Measurements from ENCODE around the gene COL27A1.
"Not testable (repeated sequence)": the region's sequence is repeated elsewhere in the genome, so short reads cannot be mapped to it uniquely, and the experiment has no call there.

COL27A1 gene

DNA sequence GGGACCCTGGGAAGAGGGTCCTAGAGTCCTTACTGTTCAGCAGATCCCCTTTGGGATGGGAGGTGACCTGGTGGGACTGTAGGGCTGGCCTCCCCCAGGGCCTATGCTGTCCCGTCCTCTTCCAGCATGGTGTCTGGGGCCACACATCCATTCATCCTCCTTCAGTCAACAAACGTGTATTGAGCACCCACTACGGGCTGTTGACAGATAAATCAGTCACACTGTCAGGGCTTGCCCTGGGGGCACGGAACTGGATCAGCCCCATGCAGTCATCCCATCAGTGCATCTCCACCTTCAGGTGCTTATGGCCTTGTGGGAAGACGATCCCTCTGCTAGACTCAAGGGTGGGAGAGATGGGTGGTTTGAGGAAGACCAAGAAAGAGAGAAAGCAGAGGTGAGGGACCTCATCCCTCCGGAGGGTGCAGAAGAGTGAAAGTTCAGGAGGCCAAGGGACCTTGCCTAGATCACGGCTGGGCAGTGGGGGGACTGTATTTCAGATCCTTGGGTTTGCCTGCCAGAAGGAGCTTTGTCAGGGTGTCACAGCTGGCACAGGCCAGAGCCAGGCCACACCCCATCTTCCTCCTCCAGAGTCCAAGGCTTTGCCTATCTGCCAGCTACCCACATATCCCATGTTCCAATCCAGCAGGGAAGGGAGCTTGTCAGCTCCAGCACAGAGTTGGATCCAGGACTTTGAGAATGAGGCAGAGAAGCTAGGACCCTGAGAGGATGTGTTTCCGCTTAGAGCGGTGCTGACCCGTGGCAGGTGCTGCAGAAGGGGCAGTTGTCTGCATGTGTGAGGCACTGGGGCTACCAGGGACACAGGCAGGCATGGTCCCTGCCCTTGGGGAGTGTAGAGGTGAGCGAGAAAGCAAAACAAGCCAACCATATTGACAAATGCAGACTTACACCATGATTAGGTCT, 30.5 kb downstream of the COL27A1 start:
- DNase-seq (ENCODE audit: low spot score): no peak

DNA sequence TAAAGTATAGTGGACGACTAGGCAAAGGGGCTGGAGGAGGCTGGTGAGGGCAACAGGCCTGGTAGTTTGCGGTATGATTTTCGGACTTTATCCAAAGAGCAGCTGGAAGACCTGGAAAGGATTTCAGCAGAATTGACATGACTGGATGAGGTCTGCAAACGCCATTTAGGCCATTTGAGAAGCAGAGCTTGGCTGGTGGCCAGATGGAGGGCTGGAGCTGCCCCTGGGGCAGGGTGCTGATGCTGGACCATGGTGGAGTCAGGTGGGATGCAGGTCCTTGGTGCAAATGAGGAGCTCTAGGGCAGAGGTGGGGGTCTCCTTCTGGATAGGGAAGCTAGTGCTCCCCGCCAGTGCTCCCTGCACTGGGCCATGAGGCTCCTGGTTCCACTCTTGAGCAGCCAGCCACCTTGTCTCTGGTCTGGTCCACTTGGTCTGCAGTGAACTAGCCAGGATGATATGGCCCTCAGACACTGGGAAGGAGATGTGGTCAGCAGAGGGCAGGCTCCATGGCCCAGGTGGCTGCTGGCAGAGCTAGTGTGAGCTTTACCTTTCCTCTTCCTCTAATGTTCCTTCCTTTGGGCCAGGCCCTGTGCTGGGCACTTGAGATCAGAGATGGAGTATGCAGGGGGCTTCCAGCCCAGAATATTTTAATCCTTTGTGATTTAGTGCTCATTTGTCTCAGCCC, 31.4 kb downstream of the COL27A1 start:
- no peak for DNase-seq (ENCODE audit: low spot score)

- no peak for DNase-seq (ENCODE audit: low spot score)
Observed at GRCh38 chr9:114187827-114188226, 32.5 kb downstream of the COL27A1 start.

- DNase-seq (ENCODE audit: low spot score): no peak
Observed at GRCh38 chr9:114189823-114190562, 34.7 kb downstream of the COL27A1 start.

- no peak for DNase-seq (ENCODE audit: low spot score)
Observed at GRCh38 chr9:114190563-114190905, 35.2 kb downstream of the COL27A1 start.

DNA sequence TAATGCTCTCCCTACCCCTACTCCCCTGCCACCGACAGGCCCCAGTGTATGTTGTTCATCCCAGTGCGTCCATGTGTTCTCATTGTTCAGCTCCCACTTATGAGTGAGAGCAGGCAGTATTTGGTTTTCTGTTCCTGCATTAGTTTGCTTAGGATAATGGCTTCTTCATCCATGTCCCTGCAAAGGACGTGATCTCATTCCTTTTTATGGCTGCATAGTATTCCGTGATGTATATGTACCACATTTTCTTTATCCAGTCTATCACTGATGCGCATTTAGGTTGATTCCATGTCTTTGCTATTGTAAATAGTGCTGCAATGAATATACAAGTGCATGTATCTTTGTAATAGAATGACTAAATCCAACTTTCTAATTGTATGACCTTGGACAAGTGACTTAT, 36.1 kb downstream of the COL27A1 start:
- DNase-seq (ENCODE audit: low spot score): not testable (repeated sequence)

DNA sequence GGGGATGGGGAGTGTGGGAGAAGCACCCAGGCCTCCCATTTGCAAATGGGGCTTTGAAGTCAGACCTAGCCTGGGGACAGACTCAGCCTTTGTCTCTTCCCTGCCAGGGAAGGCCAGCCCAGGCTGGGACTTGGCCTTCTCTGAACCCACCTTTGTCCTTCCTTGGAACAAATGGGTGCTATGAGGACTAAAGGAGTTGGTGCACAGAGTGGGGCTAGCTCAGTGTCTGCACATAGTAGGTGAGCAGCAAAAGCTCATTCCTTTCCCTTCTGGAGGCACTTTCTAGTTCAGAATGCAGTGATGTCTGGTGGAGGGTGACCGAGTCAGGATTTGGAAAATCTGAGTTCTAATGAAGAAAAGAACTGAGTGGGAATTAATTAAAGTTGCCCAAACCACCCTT, 37.2 kb downstream of the COL27A1 start:
- no peak for DNase-seq (ENCODE audit: low spot score)

- no peak for DNase-seq (ENCODE audit: low spot score)
Observed at GRCh38 chr9:114193090-114193489, 37.8 kb downstream of the COL27A1 start.

GRCh38 chr9:114196117-114196516, 40.8 kb downstream of the COL27A1 start:
- no peak for DNase-seq (ENCODE audit: low spot score)

DNA sequence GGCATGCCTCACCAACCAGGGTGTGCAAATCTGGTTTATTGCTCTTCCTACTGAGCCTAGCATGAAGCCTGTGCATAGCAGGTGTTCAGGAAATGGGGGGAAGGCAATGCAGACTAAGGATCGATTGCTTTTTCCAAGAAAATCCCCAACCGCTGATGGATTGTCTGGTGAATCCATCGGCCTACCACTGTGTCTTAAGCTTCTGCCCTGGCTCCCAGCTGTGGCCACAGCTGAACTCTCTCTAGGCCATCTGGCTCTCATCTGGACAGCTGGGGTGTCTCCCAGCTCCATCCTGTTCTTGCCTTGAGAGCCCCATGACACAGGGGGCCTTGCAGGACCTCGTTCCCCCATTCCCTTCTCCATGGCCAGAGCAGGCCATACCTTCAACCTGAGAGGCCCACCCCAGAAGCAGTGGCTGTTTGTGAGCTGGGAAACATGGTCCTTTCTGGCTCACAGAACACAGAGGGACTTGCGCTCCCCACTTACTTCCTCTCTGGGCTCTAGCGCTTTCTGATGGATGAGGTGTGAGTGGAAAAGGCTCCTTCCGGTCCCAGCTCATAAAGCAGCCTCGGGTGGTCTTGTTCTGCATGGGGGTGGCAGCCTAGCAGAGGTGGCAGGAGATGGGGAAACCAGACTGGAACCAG, 41.8 kb downstream of the COL27A1 start:
- no peak for DNase-seq (ENCODE audit: low spot score)

DNA sequence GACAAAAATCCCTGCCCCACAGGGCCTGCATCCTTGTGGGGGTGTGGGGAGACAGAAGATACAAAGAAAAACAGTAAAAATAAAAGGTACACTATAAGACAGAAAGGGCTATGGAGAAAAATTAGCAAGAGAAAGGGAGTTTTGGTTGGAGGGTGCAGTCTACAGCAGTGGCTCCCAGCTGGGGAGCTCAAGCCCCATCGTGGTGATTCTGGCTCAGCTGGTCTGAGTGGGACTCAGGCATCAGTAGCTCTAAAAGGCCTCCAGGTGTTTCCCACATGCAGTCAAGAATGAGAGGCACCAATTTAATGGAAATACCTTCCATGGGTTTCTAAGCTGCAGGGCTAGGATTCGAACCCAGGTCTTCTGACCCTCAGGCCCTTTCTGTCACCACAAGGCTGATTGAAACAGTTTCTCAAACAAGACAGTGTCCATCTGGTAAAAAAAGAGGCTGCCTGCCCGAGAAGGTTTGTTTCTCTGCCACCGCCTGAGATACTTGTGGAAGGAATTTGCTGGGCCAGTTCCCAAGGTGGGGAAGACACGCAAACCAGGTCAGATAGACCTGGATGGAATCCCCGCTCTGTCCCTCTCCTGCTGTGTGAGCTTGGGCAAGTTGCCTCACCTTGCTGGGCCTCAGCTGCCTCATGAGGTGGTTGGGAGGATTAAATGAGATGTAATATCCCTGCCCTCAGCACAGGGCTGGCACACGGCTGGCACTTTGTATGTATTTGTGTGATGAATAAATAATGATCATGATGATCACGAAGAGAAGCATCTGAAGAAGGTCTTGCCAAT, 43.1 kb downstream of the COL27A1 start:
- DNase-seq (ENCODE audit: low spot score): no peak

GRCh38 chr9:114200721-114201300, 45.5 kb downstream of the COL27A1 start:
- DNase-seq (ENCODE audit: low spot score): no peak

- no peak for DNase-seq (ENCODE audit: low spot score)
Observed at GRCh38 chr9:114202396-114202795, 47.1 kb downstream of the COL27A1 start.

GRCh38 chr9:114202849-114203248, 47.5 kb downstream of the COL27A1 start:
- DNase-seq (ENCODE audit: low spot score): no peak

- DNase-seq (ENCODE audit: low spot score): no peak
Observed at GRCh38 chr9:114203410-114204140, 48.2 kb downstream of the COL27A1 start.

DNA sequence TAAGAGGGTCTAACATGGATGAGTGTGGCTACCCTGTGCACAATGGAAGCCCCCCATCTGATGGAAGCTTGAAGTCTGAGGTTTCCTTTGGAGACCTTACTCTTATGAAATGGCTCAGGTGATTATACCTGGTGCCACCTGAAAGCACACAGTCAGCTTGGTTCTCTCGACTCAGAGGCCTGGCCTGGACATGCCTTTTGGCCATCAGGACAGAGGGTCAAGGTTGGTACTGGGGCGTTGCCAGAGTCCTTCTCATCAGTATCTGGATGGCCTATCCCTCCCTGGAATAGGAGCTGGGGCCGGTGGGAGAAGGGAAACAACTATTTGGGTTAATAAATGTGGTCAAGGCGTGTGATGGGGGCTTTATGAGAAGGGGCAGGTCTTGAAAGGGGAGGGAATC, 48.9 kb downstream of the COL27A1 start:
- no peak for DNase-seq (ENCODE audit: low spot score)

GRCh38 chr9:114205171-114206015, 50.1 kb downstream of the COL27A1 start:
- no peak for DNase-seq (ENCODE audit: low spot score)

GRCh38 chr9:114206221-114206789, 51.0 kb downstream of the COL27A1 start:
- DNase-seq (ENCODE audit: low spot score): no peak

Measured in CD4-positive, alpha-beta T cell treated with Interleukin-2 at 100 ng/mL for 4 hours (primary cell).